IPS-15b (cell line): ENCODE data around the gene COL5A2.

ENCODE experiments used
- H3K27me3 ChIP-seq: one replicate; pipeline ENCODE4 v1.6.1; 2013; ENCODE audit warnings: low read length; ENCODE audit not compliant: control insufficient read depth, insufficient read depth
- H3K36me3 ChIP-seq: one replicate; pipeline ENCODE4 v1.6.1; 2013; ENCODE audit warnings: low read length; ENCODE audit not compliant: control insufficient read depth, insufficient read depth
- H3K4me1 ChIP-seq: one replicate; pipeline ENCODE4 v1.6.1; 2013; ENCODE audit warnings: mild to moderate bottlenecking, low read length; ENCODE audit not compliant: control insufficient read depth, insufficient read depth
- H3K4me3 ChIP-seq: one replicate; pipeline ENCODE4 v1.5.1; 2013; ENCODE audit warnings: low read depth, low read length
- H3K9ac ChIP-seq: one replicate; pipeline ENCODE4 v1.6.1; 2013; ENCODE audit warnings: low read depth, mild to moderate bottlenecking, low read length
- H3K9me3 ChIP-seq: one replicate; pipeline ENCODE4 v1.6.1; 2013; ENCODE audit warnings: mild to moderate bottlenecking, low read length; ENCODE audit not compliant: control insufficient read depth, insufficient read depth

Gene COL5A2

GRCh38 chr2:189179570-189179950, at the start of gene COL5A2:
Gene COL5A2 (minus strand): TSS chr2:189179761. CDS start chr2:189179604, 157 bp downstream.
- Histone ChIP-seq H3K4me3 (peak within 1 kb of the TSS; percentile 53), H3K9me3 (no peaks in the 10 kb centered on the region), H3K9ac (no peak within 1 kb of the TSS), H3K36me3 (no peaks in the 10 kb centered on the region), H3K27me3 (no peaks in the 10 kb centered on the region), H3K4me1 (peaks cover 3% of the 10 kb centered on the region)

DNA sequence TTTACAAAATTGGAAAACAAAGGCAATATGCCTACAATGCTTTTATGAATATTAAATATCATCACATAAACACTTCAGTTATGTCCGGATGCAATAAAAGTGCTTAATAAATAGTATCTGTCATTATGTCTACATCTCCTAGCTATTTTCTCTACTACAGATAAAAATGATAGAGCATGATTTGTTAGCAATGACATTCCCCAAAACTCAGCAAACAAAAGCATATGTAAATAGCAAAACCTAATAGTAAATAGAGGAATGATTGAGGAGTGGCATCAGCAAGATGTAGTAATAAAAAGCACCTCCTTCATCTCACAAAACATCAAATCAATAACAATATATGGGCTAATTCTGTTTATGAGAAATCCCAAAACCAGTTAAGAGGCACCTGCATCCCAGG, 46.5 kb upstream of the COL5A2 start:
- Histone ChIP-seq H3K9me3 (no peaks in the 10 kb centered on the region), H3K36me3 (no peaks in the 10 kb centered on the region), H3K4me3 (no peak overlapping the region), H3K9ac (no peak overlapping the region), H3K4me1 (no peaks in the 10 kb centered on the region), H3K27me3 (no peaks in the 10 kb centered on the region)

GRCh38 chr2:189225032-189225431, 45.5 kb upstream of the COL5A2 start:
- no peak overlapping the region for H3K9ac ChIP-seq
- no peaks in the 10 kb centered on the region for H3K9me3 ChIP-seq
- no peaks in the 10 kb centered on the region for H3K4me1 ChIP-seq
- H3K36me3 ChIP-seq: no peaks in the 10 kb centered on the region
- H3K27me3 ChIP-seq: no peaks in the 10 kb centered on the region
- no peak overlapping the region for H3K4me3 ChIP-seq

DNA sequence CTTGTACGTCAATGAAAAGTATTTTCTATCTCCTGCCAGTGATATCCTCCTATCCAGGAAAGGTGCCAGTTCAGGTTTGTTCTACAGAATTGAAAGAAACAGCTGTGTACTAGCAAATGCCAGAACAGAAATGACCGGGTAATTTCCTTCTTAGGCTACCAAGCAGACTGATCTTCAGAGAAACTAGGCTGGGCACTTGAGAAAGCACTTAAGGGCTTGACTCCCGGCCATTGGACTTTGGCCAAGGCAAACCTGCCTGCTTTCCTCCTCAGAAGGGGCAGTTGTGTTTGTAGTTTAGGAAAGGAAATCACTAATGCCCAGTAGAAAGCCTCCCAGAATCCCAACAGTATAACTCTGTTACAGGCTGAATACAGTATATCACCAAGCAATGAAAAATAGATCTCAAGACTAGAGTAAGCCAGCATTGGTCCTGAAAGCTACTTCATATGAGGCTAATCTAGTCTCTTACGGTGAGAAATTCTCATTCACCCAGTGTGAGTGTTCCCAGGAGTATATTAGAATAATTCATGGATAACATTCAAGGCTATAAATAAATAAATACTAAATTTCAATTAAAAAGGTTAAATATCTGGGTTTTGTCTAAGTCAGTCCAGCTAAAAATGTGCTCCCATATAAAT, 43.0 kb upstream of the COL5A2 start:
- peaks cover 6% of the 10 kb centered on the region for H3K4me1 ChIP-seq
- no peaks in the 10 kb centered on the region for H3K9me3 ChIP-seq
- no peak overlapping the region for H3K9ac ChIP-seq
- H3K4me3 ChIP-seq: no peak overlapping the region
- no peaks in the 10 kb centered on the region for H3K36me3 ChIP-seq
- H3K27me3 ChIP-seq: no peaks in the 10 kb centered on the region

GRCh38 chr2:189221811-189222467, 42.4 kb upstream of the COL5A2 start:
- Histone ChIP-seq H3K9ac (no peak overlapping the region), H3K36me3 (no peaks in the 10 kb centered on the region), H3K9me3 (no peaks in the 10 kb centered on the region), H3K27me3 (no peaks in the 10 kb centered on the region), H3K4me3 (no peak overlapping the region), H3K4me1 (peaks cover 13% of the 10 kb centered on the region)

GRCh38 chr2:189218236-189218635, 38.7 kb upstream of the COL5A2 start:
- H3K36me3 ChIP-seq: no peaks in the 10 kb centered on the region
- no peaks in the 10 kb centered on the region for H3K27me3 ChIP-seq
- H3K9ac ChIP-seq: no peak overlapping the region
- peaks cover 27% of the 10 kb centered on the region for H3K4me1 ChIP-seq
- no peak overlapping the region for H3K4me3 ChIP-seq
- H3K9me3 ChIP-seq: no peaks in the 10 kb centered on the region

- H3K4me1 ChIP-seq: peaks cover 27% of the 10 kb centered on the region
- H3K4me3 ChIP-seq: no peak overlapping the region
- no peaks in the 10 kb centered on the region for H3K9me3 ChIP-seq
- H3K27me3 ChIP-seq: no peaks in the 10 kb centered on the region
- no peak overlapping the region for H3K9ac ChIP-seq
- no peaks in the 10 kb centered on the region for H3K36me3 ChIP-seq
Observed at GRCh38 chr2:189217541-189217940, 38.0 kb upstream of the COL5A2 start.

GRCh38 chr2:189217051-189217450, 37.5 kb upstream of the COL5A2 start:
- Histone ChIP-seq H3K9ac (no peak overlapping the region), H3K4me1 (peaks cover 27% of the 10 kb centered on the region)

DNA sequence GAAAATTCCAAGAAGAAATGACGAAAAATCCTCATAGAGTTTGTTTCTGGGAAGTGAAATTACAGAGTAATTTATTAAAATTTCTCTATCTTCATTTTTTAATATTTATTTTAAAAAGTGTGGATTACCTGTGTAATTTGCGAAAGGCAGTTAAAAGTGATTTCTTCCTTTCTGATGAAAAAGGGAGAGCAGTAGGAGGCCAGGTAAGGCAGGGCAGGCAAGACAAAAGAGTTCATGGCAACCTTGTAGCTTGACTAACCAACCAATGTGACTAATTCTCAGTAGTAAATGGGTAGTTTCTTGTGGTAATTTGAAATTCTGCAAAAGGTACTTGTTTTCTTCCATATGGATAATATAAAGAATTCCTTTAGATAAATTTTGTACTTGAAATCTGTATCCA, 34.9 kb upstream of the COL5A2 start:
- no peaks in the 10 kb centered on the region for H3K36me3 ChIP-seq
- H3K27me3 ChIP-seq: no peaks in the 10 kb centered on the region
- no peaks in the 10 kb centered on the region for H3K9me3 ChIP-seq
- no peak overlapping the region for H3K4me3 ChIP-seq
- H3K4me1 ChIP-seq: peaks cover 31% of the 10 kb centered on the region
- H3K9ac ChIP-seq: no peak overlapping the region

More at GRCh38 chr2:189217051-189217450, 37.5 kb upstream of the COL5A2 start:
- Histone ChIP-seq H3K9me3 (no peaks in the 10 kb centered on the region), H3K4me3 (no peak overlapping the region), H3K36me3 (no peaks in the 10 kb centered on the region), H3K27me3 (no peaks in the 10 kb centered on the region)

DNA sequence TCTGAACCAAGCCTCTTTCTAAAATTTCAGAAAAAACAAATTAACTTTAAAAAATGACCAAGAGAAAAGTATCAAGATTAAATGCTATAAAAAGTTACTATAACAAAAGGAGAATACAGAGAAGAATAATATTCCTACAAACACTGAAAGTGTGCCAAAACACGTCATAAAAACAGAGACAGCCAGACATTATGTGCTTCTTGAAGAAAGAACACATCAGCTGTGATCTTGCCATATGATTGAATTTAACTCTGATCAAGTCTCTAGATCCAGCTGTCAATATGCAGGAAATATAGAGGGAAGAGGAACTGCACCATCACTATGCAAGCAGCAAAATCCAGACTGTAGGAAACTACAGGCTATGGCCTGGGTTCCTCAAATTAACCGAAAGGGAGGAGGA, 33.7 kb upstream of the COL5A2 start:
- H3K36me3 ChIP-seq: no peaks in the 10 kb centered on the region
- H3K4me3 ChIP-seq: no peak overlapping the region
- no peaks in the 10 kb centered on the region for H3K27me3 ChIP-seq
- H3K9me3 ChIP-seq: no peaks in the 10 kb centered on the region
- peaks cover 31% of the 10 kb centered on the region for H3K4me1 ChIP-seq
- H3K9ac ChIP-seq: no peak overlapping the region

DNA sequence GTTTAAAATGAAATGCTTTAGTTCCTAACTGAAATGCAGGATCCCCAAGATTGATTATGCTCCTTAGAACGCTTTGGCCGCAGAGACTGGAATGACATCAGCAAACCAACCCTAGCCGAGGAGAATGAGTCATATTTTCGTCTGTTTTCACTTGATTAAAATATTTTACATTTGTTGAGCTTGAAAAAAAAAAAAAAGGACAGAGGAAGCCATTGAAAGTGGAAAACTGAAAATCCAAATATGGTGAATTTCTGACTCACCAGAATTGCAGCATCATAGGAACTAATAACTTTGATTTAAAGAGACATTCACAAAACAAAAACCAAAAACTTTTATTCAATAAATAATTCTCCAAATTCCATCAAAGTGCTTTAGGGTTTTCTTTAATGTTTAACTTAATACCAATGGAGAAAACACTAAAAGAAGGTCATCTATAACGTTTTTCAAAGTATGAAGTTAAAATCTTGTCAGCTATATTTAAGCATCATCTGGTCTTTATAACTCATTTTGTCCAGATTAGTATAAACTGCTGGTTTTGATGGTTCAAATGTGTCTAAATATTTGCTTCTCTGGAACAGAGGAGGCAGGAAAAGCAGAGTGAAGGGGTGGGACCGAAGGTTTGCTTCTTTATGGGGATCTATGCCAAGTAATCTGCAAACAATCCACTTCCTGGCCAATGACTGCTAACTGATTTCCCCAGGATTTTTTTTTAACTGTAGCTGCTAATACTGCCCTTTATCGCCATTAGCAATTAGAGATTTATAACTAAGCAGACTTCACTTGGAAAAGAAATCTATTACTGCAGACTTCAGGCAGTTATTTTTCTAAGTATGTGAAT, 30.9 kb upstream of the COL5A2 start:
- no peaks in the 10 kb centered on the region for H3K36me3 ChIP-seq
- H3K4me1 ChIP-seq: peaks cover 13% of the 10 kb centered on the region
- no peaks in the 10 kb centered on the region for H3K9me3 ChIP-seq
- H3K4me3 ChIP-seq: no peak overlapping the region
- H3K27me3 ChIP-seq: no peaks in the 10 kb centered on the region
- H3K9ac ChIP-seq: no peak overlapping the region

DNA sequence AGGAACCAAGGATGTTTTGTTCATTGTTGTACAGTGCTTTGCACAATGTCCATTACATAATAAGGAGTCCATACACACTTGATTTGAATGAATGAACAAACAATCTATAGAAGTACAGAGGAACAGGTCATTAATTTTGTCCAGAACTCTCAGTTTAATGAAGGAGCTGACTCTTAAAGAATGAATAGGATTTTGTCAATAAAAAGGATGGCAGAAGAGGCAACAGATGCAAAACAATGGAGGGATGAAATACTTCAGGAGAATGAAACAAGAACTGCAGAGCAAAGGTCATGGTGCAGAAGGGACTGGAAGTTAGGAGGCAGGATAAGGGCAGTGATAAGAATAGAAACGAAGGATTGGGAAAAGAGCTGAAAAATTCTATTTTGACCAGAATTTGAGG, 28.7 kb upstream of the COL5A2 start:
- peaks cover 4% of the 10 kb centered on the region for H3K4me1 ChIP-seq
- no peaks in the 10 kb centered on the region for H3K36me3 ChIP-seq
- no peak overlapping the region for H3K4me3 ChIP-seq
- no peak overlapping the region for H3K9ac ChIP-seq
- no peaks in the 10 kb centered on the region for H3K27me3 ChIP-seq
- H3K9me3 ChIP-seq: no peaks in the 10 kb centered on the region
